GM21381 (cell line): ENCODE data around the gene SUPT7L.
A peak's percentile ranks its signal among the peaks of the same experiment; 100 is the strongest.

ENCODE experiments used
- ATAC-seq: cut with Tn5 transposase; IDR thresholded peaks from one replicate; pipeline ENCODE4 v1.9.1; 2021; ENCODE audit warnings: mild to moderate bottlenecking, moderate library complexity; ENCODE audit not compliant: unreplicated experiment

Gene SUPT7L, protein sequence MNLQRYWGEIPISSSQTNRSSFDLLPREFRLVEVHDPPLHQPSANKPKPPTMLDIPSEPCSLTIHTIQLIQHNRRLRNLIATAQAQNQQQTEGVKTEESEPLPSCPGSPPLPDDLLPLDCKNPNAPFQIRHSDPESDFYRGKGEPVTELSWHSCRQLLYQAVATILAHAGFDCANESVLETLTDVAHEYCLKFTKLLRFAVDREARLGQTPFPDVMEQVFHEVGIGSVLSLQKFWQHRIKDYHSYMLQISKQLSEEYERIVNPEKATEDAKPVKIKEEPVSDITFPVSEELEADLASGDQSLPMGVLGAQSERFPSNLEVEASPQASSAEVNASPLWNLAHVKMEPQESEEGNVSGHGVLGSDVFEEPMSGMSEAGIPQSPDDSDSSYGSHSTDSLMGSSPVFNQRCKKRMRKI

DNA sequence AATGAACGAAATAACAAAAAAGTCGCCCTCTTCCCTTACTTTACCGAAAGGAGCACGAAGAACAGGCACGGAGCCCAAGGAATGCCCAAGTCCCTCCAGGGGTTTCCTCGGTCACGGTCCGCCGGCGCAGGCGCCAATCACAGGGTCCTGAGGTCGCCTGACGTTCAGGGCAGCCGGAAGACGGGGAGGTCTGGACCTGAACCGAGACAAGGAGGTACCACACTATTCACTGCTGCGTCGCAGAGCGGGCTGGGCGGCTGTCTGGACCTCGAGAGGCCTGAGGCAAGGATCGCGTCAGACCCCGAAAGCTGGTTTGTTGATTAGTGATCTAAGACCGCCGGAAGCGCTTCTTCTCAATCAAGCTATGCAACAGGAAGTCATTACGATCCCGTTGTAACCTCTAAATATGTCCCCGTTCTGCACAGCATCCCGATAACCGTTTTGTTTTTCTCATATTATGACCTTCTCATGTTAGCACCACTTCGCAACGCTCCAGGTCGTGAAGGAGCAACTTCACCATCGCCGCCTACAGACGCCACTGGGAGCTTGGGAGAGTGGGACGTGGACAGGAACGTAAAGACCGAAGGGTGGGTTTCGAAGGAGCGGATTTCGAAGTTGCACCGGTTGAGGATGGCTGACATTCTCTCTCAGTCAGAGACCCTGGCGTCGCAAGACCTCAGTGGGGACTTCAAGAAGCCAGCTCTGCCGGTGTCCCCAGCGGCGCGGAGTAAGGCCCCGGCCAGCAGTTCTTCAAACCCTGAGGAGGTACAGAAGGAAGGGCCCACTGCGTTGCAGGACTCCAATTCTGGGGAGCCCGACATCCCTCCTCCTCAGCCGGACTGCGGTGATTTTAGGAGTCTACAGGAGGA, at the start of gene SUPT7L, which contains the start of gene SLC4A1AP:
SUPT7L (minus strand) TSS at position 330 of the 869 bp plus-strand sequence. CDS start 1,422 bp downstream, outside the sequence.
SLC4A1AP (plus strand) TSS at position 605 of the 869 bp plus-strand sequence; CDS start at position 631, 26 bp downstream.
- ATAC-seq, result peak; percentile 63

DNA sequence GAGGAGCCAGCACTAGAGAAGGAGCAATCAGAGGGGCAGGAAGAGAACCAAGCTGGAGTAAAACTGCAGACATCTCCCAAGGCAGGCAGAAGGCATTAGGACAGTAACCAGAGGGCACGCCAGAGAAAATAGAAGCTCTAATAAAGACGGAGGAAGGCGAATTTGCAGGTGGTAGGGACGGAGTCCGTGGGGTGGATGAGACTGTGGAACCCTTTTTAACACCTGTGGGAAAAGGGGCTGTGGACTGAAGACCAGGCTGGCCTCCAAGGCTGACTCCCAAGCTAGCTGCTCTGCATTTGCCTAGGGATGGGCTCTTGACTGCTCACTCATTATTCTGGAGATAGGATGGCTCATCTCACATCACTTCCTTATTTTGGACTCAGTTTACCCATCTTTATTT, 49.8 kb upstream of the SUPT7L start:
- ATAC-seq, result no peak

DNA sequence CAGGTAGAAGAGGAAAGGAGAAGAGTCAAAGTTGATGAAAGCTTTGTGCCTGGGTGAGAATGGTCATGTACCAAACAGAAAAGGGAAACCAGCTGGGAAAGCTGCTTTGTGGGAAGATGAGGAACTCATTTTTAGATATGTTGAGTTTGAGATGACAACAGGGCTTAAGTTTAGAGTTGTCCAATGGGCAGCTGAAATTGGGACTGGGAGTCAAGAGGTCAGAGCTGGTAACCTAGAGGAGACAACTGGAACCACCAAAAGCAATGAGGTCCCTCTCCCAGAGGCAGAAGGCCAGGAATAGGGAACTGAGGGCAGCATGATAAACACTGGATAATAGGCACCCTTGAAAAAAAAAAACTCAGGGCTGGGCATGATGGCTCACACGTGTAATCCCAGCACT, 49.1 kb upstream of the SUPT7L start:
- ATAC-seq, result no peak

DNA sequence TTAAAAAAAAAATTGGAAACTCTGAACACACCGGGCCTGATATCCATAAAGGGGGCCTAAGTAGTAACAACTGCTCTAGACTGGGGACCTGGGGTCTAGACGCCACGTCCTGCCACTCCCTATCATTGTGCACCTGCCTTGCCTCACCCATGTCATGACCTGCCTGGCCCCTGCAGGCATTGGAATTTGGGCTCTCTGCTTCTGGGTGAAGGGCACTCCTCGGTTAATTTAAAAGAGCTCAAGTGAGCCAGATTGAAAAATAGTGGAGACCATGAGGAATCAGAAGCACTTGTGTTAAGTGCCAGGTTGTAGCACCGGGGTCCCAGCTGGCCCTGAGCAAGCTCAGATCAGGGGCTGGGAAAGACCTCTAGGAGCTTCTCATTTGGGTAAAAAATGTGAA, 48.4 kb upstream of the SUPT7L start:
- no peak for ATAC-seq

DNA sequence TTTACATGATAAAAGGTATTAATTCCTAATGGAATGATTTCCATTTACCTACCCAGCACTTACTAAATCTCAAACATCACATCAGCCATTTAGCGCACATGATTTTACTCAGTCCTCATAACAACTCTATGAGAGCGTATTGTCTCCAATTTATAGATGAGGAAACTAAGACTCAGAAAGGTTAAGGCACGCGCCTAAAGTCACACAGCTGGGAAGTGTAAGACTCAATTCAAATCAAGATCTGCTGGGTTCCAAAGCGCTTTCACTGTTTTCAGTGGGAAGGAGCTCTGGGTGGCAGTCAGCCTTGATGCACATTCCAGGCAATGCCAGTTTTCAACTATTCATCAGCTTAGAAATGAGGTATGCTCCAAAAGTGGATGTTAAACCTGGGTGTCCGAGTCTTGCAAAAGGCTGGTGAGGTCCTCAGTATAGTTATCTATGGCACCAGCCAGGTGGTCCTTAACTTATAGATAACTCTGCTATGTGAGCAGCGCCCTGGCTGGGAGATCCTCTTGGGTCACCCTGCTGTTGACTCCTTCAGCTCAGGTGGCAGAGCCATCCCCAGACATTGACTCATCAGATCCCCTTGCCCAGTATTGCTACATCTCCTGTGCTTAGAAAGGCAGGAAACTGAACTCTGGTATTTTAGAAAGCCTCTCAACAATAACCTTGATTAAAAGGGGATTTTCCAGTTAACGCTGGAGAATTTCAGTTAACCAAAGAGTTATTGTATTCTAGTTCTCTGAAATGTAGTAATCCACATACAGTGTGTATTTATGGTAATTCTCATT, 47.4 kb upstream of the SUPT7L start:
- ATAC-seq, result no peak

DNA sequence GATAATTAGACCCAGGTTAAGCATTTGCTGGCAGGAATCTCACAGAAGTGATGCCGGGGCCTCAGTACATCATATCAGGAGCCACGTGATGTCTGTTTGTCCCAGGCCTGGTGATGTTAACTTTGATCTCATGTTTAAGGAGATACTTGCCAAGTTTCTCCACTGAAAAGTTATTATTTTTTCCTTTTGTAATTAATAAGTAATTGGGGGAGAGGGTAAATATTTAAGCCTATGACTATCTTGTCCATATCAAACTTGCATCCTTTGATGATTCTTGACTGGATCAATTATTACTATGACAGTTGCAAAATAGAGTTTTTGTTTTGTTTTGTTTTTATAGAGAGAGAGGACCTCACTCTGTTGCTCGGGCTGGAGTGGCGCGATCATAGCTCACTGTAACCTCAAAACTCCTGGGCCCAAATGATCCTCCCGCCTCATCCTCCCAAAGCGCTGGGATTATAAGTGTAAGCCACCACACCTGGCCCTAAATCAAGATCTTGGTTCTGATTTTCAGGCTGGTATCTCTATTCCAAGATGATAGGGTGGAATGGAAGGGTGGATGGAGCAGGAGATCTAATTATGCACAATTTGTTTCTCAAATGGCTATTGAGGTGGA, 46.7 kb upstream of the SUPT7L start:
- ATAC-seq, result no peak

DNA sequence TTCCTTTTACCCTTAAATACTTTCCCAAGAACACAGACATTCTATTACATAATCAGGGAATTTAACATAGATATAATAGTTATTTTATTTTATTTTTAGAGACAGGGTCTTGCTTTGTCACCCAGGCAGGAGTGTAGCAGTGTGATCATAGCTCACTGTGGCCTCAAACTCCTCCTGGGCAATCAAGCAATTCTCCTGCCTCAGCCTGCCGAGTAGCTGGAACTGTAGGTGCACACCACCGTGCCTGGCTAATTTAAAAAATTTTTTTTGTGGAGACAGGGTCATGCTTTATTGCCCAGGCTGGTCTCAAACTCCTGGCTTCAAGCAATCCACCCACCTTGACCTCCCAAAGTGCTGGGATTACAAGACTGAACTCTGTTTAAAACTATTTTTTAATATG, 45.9 kb upstream of the SUPT7L start:
- ATAC-seq, result no peak

DNA sequence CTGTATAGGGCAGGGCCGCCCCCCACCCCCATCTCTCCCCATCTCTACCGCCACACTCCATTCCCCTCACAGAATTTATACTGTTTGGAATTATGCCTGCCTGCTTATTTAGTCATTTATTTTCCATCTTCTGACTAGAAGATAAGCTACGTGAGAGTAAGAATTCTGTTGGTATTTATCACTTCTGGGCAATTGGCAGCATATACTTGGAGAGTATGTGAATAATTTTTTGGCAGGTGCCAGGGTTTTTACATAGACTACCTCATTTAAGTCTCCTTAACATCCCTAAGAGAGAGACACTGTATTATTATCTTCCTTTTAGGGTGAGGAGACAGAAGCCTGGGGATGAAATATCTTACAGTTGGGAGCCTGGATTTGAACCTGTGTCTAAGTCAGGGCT, 45.3 kb upstream of the SUPT7L start:
- no peak for ATAC-seq

DNA sequence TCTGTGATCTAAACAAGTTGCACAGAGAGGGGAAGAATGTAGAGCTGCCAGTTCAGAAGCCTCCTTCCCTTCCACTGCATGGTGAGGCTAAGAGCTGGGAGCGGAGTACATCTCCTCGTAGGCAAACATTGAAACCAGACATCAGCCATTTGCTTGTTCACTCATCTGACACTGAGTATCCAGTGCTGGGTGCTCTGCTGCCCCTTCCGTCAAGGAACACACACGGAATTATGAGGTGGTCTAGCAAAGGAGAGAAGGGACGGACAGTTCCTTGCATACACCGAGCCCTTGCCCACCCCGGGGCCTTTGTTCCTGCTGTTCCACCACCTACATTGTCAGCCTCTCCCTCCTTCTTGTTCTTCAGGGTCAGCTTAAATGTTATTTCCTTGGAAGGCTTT, 44.8 kb upstream of the SUPT7L start:
- no peak for ATAC-seq

DNA sequence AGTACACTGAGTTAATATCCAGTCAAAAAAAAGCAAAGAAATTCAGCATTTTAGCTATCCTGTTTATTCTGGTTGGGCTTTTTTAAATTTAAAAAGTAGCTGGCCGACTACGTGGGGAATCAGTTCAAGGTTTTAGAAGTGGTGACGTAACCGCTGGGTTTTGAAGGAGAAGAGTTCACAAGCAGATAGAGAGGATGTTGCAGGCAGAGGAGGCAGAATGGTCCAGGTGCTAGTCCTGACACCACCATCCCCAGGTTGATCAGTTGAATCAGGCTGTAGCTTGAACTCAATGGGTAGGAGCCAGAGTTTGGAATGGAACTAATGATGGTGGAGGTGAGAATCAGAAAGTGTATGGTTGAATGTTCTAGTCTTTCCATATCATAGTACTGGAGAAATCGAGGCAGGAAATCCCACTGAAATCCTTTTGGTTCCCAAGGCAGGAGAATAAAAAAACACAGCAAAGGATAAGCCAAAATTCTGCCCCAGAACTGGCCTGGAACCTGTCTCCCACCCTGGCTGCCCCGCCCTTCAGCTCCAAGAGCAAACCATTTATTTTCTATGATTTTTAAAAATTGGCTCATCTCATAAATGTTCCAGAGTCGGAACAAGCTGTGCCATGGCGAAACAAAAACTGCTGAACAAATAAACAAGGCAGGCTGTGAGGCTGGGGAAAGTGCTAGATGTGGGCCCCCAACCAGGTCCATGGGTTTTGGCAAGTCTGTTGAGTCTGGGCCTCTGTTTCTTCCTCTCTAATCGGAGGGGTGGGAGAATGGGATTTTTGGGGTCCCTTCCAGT, 44.2 kb upstream of the SUPT7L start:
- ATAC-seq, result no peak

DNA sequence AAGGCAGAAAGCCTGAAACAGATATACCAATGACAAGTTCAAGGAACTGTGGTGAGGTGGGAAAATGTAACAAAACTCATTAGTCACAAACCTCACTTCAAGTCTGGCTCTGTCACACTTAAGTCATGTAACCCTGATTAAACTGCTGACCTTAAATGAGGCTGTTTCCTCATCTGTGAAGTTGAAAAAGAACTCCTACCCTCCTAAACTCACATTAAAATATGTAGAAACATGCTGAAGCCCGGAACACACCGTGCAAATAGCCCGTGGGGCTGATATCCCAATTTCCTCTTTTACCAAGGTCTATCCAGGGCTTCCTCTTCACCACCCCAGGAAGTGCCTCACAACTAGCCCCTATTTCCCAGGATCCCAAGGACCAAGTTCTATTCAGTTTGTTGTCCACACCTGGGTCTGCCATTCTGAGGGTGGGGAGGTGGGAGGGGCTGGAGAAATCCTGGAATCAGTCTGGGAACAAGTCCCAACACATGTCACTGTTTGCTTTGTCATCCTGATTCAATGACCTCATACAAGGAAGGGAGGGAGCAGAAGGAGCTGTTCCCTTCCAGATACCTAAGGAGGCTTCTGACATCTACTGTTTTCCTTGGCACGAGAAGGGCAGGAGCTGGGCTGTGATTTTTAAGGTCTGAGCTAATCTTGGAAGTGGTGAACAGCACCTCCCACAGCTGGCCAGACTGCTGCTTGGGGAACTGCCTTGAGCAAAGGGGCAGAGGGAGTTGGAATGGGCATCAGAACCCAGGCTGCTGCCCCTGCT, 42.6 kb upstream of the SUPT7L start:
- ATAC-seq, result no peak

DNA sequence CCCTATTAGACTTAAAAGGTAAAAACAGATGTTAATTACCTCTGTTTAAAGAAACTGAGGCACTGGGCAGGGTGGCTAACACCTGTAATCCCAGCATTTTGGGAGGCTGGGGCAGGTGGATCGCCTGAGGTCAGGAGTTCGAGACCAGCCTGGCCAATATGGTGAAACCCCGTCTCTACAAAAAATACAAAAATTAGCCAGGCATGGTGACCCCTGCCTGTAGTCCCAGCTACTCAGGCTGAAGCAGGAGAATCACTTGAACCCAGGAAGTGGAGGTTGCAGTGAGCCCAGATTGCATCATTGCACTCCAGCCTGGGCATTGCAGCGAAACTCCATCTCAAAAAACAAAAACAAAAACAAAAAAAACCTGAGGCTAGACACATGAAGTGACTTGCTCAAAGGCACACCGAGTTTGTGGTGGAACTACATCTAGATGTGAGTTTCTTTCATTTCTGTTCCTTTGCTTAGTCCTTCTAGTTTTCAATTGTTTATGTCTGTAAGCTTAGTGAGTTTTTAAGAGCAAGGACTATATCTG, 41.0 kb upstream of the SUPT7L start:
- no peak for ATAC-seq

DNA sequence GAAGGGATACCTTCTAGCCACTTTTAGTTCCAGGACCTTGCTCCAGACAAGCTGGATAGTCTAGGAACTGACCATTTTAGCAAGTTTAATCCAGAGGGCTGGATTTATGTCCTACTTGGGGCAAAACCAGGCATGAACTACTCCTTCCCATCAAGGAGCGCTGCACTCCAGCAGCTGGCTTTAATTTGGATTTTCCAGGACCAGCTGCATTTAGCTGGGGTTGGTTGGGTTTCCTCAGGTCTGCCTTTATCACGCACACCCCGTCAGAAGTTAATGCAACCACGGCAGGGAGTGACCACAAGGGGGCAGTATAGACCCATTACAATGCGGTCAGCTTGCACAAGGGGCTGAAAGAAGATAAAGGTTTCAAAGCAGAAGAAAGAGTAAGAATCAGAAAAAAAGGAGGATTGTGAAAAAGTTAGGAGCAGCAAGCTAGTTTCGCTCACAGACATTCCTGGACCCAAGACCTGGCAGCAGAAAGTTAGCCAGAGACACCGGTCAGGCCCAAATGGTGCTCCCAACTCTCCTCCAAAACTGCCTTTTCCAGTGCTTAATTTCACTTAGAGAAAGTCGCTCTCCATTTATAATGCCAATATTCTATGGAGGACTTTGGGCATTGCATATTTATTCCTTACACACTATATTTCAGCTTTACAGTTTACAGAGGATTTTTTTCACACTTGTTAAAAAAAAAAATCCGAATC, 40.4 kb upstream of the SUPT7L start:
- ATAC-seq, result peak; percentile 58

DNA sequence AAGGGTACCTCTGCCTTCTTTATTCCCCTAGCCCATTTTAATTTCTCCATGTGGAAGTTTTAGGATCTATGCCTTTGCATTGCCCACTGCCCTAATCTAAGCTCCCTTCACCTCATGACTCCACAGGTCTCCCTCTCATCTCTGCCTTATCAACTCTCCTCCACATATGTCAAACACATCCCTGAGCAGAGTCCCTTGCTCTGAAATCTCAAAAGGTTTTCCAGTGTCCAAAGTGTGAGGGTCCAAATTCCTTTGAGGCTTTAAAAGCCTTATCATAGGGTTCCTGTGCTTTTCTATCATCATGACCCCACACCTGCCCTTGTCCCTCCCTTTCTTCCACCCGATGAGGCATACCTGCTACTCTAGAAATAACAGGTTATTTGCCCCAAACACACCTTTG, 38.9 kb upstream of the SUPT7L start:
- ATAC-seq, result no peak

DNA sequence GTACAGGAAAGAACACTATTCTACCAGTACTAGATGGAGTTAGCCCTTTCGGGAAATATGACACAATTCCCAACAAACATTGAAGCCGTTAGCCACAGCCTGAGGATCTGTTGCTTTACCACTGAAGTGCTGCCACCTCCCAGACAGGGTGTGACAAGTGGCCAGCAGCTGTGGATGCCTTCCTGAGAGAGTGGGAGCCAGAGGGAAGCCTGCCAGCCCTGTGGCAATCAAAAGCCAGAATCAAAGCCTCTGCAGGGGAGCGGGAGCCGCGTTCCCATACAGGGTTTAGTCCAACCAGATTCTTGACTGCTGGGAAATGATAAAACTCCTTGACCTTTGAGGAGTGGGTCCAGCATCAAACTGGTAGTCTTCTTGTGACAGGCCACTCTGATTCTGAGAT, 38.3 kb upstream of the SUPT7L start:
- no peak for ATAC-seq

DNA sequence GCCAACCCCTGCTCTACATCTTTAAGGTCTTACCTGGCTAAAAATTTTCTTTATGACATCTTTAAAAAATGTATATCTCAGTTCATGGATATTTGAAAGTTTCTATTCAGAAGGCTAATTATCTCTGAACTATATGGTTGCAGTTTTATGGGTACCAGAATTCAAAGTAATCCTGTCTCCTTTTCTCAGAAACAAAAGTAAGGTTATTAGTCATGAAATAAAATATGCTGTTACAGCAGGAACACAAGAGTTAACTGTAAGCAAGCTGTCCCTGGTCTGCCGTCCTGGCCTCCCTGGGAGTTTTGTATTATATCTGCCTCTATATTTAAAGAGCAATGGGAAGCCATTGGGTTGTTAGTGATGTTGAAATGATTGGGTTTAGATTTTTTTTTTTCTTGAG, 34.2 kb upstream of the SUPT7L start:
- no peak for ATAC-seq

DNA sequence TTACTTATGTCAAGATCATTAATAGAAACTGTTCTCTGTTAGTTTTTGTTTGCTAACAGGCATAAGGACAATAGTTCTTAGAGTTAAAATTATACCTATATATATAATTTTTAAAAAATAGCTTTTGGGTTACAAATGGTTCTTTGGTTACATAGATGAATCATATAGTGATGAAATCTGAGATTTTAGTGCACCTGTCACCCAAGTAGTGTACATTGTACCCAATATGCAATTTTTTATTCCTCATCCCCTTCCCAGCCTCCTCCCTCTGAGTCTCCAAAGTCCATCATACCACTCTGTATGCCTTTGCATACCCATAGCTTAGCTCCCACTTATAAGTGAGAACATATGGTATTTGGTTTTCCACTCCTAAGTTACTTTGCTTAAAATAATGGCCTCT, 26.6 kb upstream of the SUPT7L start:
- ATAC-seq, result no peak

DNA sequence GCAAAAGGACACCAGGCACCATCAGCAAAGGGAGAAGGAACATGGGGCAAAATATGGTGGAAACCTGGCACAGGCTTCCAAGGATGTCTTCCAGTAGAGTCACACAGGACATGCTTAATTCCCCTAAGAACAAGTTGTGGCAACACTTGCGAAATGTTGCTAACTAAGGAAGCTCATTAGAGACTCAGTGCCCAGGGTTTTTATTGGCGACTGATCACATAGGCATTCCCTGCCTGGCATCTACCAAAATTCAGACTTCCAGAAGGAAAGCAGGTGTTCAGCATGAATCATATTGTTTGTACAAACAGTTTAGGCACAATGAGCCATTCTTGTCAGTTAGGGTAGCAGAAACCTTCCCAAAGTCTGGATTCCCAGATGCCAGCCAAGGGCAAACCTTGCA, 26.0 kb upstream of the SUPT7L start:
- ATAC-seq, result no peak
